Lower leg skin (tissue), 4 donors: ENCODE measurements around the gene PCCA. TPM values are rescaled to one million over a fixed set of nuclear protein-coding genes. Genes with fewer than 3 reads are reported as not detected.

Source experiments
- DNase-seq, 2 donors: peaks; one replicate each; pipeline ENCODE4 v3.0.0-alpha.2; 2019; ENCODE audit warnings: low spot score in 2 of 2
- H3K4me3 ChIP-seq: fragments of 200-600 bp; sonication (generic); 2 replicates; pipeline ENCODE4 v1.5.1; 2017; ENCODE audit warnings: mild to moderate bottlenecking, low read depth; ENCODE audit not compliant: poor library complexity, severe bottlenecking
- CTCF ChIP-seq, 3 donors: fragments of 450-650 bp; IDR thresholded peaks; one replicate each; pipeline ENCODE4 v1.5.1; 2016; ENCODE audit warnings: antibody characterized with exemption in 3 of 3, mild to moderate bottlenecking in 3 of 3, moderate library complexity in 2 of 3
- POLR2A ChIP-seq, 2 donors: fragments of 450-650 bp; IDR thresholded peaks; one replicate each; pipeline ENCODE4 v1.6.1; 2016 to 2017; ENCODE audit warnings: antibody characterized with exemption in 2 of 2, mild to moderate bottlenecking in 1 of 2, moderate library complexity in 1 of 2
- WGBS, 2 donors: methylation state at CpG; one replicate each; pipeline ENCODE4 v1.1.5; 2018; 5-methylcytosine and 5-hydroxymethylcytosine counted together
- intact Hi-C: fragments of 100-400 bp; cut with DNase I; formaldehyde crosslinking; loops from one replicate; pipeline ENCODE4 v1.15.0; 2023; ENCODE audit warnings: low total_unique reads
- total RNA-seq, 4 donors: library from RNA; depleted of rRNA; stranded (reverse); fragments of >200 nt; gene quantifications; one replicate each; pipeline ENCODE4 v1.1.0, GENCODE V29; 2016

PCCA gene
- total RNA-seq, 4 donors from 2014 or later, result 24.3 to 34.2 (median 26.2) TPM

- no peak overlapping the region for H3K4me3 ChIP-seq
- intact Hi-C loops, result no loop called here
- WGBS, 2 donors, result 86 to 89% methylated on average over 9 of the region's 9 CpGs
- no peak for DNase-seq
- TF ChIP-seq POLR2A (IDR thresholded peaks at IDR 0.05) (no peak), CTCF (IDR thresholded peaks at IDR 0.05) (no peak)
These were observed 248.1 kb downstream of the PCCA start for GRCh38 chr13:100336795-100337516.

- WGBS, 2 donors, result 76 to 77% methylated on average over 1 of the region's 1 CpG
- H3K4me3 ChIP-seq, result no peak overlapping the region
- DNase-seq, result no peak
- TF ChIP-seq POLR2A (IDR thresholded peaks at IDR 0.05) (no peak), CTCF (IDR thresholded peaks at IDR 0.05) (no peak)
- intact Hi-C loops, result no loop called here
These were observed 249.4 kb downstream of the PCCA start for GRCh38 chr13:100338275-100338674.

GRCh38 chr13:100339411-100339940, 250.6 kb downstream of the PCCA start:
- 93 to 94% methylated on average over 8 of the region's 8 CpGs for WGBS, 2 donors
- TF ChIP-seq CTCF (IDR thresholded peaks at IDR 0.05), result no peak
- no peak for TF ChIP-seq POLR2A (IDR thresholded peaks at IDR 0.05)

GRCh38 chr13:100340865-100341264, 252.0 kb downstream of the PCCA start:
- intact Hi-C loops, result no loop called here
- no peak overlapping the region for H3K4me3 ChIP-seq
- DNase-seq, result no peak
- WGBS, 2 donors, result 88 to 94% methylated on average over 2 of the region's 2 CpGs
- TF ChIP-seq CTCF (IDR thresholded peaks at IDR 0.05) (no peak), POLR2A (IDR thresholded peaks at IDR 0.05) (no peak)

More at GRCh38 chr13:100339411-100339940, 250.6 kb downstream of the PCCA start:
- intact Hi-C loops, result no loop called here
- DNase-seq, result no peak
- H3K4me3 ChIP-seq, result no peak overlapping the region

GRCh38 chr13:100341327-100341726, 252.4 kb downstream of the PCCA start:
- H3K4me3 ChIP-seq, result no peak overlapping the region
- no peak for DNase-seq
- WGBS, 2 donors, result 83 to 93% methylated on average over 6 of the region's 6 CpGs
- TF ChIP-seq POLR2A (IDR thresholded peaks at IDR 0.05) (no peak), CTCF (IDR thresholded peaks at IDR 0.05) (no peak)
- intact Hi-C loops, result no loop called here
